ENCODE data around the gene MLLT11.

MLLT11 gene

DNA sequence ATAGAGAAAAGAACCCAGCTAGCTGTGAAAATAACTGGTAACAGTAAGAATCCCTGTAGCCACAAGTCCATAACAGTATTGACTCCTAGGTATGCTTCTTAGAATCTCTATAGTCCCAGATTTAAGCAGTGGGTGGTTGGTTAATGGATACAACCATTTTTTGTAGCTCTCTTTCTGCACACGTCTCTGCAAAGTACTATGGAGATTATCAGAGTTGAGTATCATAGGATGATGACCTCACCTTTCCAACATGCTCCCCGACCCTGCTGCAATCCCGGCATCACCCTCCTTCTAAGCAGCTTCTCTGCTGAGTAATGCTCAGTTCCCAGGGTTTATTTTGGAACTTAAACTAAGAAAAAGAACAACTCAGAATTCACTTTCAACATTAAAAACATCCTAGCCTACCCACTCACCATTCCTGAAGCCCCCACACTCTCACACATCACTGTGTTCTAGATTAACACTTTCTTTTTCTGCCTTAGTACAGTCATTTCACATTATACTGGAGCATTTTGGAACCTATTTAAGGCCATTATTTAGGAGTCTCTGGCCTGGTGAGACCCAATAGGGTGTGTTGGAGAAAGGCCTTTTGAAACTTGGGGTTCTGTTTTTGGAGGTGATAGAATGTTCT lies 2.7 kb downstream of the MLLT11 start:
- H3K4me3 ChIP-seq (ENCODE audit: low read length) = no peak overlapping the region
- TF ChIP-seq, protein P1, sequence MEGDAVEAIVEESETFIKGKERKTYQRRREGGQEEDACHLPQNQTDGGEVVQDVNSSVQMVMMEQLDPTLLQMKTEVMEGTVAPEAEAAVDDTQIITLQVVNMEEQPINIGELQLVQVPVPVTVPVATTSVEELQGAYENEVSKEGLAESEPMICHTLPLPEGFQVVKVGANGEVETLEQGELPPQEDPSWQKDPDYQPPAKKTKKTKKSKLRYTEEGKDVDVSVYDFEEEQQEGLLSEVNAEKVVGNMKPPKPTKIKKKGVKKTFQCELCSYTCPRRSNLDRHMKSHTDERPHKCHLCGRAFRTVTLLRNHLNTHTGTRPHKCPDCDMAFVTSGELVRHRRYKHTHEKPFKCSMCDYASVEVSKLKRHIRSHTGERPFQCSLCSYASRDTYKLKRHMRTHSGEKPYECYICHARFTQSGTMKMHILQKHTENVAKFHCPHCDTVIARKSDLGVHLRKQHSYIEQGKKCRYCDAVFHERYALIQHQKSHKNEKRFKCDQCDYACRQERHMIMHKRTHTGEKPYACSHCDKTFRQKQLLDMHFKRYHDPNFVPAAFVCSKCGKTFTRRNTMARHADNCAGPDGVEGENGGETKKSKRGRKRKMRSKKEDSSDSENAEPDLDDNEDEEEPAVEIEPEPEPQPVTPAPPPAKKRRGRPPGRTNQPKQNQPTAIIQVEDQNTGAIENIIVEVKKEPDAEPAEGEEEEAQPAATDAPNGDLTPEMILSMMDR (conservative IDR thresholded peaks at IDR 0.05; ENCODE audit: low read depth, low read length) = no peak
- DNase-seq (ENCODE audit: low read depth) = peak; percentile 70

DNA sequence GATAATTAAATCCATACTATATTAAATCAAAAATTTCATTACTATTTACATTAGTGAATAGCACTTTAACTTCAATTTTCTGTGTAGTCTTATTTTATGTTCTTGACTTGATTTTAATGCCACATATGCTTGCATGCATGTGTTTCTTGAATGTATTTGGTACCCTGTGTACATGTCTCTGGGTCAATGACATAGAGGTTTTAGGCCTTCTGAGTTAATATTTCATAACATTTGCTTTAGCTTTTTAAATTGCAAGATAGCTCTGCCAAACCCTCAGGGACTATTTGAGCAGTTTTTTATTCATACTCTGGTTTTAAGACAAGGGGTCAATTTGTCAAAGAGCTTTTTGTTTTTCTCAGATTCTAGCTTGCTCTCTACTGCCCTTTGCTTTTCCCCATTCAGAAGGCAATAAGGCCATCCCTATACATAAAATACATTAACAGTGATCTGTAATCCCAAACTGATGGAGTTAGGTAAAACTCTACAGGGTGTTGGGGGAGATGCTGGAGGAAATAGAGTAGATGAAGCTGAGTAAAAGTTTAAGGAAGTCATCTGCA lies 5.0 kb downstream of the MLLT11 start:
- DNase-seq (ENCODE audit: low read depth) = no peak
- TF ChIP-seq, protein P1 (conservative IDR thresholded peaks at IDR 0.05; ENCODE audit: low read depth, low read length) = no peak
- H3K4me3 ChIP-seq (ENCODE audit: low read length) = no peak overlapping the region

DNA sequence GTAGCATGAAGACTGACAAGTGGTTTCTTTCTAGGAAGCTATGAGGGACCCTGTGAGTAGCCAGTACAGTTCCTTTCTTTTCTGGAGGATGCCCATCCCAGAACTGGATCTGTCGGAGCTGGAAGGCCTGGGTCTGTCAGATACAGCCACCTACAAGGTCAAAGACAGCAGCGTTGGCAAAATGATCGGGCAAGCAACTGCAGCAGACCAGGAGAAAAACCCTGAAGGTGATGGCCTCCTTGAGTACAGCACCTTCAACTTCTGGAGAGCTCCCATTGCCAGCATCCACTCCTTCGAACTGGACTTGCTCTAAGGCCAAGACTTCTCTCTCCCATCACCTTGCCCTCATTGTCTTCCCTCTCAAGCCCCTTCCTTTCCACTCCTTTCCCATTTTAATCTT lies 7.0 kb downstream of the MLLT11 start:
- no peak overlapping the region for H3K4me3 ChIP-seq (ENCODE audit: low read length)
- DNase-seq (ENCODE audit: low read depth) = no peak
- TF ChIP-seq, protein P1 (conservative IDR thresholded peaks at IDR 0.05; ENCODE audit: low read depth, low read length) = no peak

DNA sequence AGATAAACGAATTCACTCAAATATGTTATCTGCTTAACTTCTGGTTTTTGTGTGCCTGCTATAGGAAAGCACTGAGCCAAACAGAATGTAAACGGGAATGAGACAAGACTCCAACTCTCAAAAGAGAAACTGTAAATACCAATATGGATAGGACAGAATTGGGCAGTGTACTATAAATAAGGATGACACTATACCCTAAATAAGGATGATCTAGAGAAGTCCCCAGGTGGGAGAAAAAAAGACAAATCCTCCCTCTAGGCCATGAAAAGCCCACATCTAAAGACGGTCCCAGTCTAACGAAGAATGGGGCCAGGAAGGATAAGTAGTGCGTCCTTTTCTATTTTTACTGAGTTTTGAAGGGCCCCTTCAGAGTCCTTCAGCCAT lies 8.9 kb downstream of the MLLT11 start:
- H3K4me3 ChIP-seq (ENCODE audit: low read length) = no peak overlapping the region
- no peak for DNase-seq (ENCODE audit: low read depth)
- TF ChIP-seq, protein P1 (conservative IDR thresholded peaks at IDR 0.05; ENCODE audit: low read depth, low read length) = no peak

DNA sequence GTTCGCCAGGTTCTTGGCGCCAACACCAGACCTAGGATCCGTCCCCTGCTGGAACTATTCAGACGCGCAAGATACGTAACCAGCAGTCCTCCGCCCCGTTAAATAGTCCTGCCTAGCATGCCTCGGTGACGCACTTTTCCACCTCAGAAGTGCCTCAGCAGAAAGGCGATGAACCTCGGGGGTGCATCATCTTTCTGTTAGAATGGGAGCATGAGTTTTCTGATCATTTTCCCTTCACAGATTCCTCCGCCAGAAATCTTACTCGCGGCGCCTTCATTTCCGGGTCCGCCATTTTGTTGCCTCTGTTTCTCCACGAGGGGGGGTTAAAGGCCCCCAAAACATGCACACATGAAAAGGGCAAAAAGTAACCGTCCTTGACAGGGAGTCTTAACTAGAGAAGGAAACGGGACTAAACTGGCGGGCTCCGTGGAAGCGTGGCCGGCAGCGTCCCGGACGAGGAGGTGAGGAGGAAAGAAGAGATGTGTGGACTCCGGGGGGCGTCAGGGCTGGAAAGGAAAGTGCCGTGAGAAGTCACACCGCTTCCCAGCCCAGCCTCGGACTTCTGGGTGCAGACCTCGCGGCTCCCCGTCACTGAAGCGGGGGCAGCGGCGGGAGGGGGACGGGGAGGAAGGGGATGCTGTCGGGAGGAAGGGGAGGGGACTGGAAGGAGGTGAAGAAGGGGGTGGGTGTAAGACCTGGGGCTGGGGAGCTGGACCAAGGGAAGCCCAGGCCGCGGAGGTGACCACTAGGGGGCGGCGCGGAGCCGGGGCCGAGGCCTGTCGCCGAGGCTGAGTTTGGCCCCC lies 10.5 kb downstream of the MLLT11 start, which contains the start of gene GABPB2:
Gene GABPB2, plus strand, starts transcription at position 288 of the 803 bp plus-strand sequence. CDS start 17,429 bp downstream, outside the sequence.
- TF ChIP-seq, protein P1 (conservative IDR thresholded peaks at IDR 0.05; ENCODE audit: low read depth, low read length) = peak; percentile 93
- peak within 1 kb of the TSS; percentile 90 for H3K4me3 ChIP-seq (ENCODE audit: low read length)
- DNase-seq (ENCODE audit: low read depth) = peak; percentile 95

DNA sequence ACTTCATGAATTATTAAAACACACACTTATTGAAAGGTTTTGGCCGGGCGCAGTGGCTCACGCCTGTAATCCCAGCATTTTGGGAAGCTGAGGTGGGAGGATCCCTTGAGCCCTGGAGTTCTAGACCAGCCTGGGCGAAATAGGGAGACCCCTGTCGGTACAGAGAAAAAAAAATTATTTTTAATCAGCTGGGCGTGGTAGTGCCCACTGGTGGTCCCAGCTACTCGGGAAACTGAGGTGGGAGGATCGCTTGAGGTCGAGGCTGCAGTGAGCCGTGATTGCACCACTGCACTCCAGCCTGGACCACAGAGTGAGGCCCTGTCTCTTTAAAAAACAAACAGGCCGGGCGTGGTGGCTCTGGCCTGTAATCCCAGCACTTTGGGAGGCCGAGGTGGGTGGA lies 12.0 kb downstream of the MLLT11 start:
- TF ChIP-seq, protein P1 (conservative IDR thresholded peaks at IDR 0.05; ENCODE audit: low read depth, low read length) = no peak
- no peak overlapping the region for H3K4me3 ChIP-seq (ENCODE audit: low read length)
- no peak for DNase-seq (ENCODE audit: low read depth)

All from retinal pigment epithelial cell (primary cell).